Measurements from ENCODE around the gene ZC3HAV1.

The ZC3HAV1 gene

GRCh38 chr7:139046143-139046542 lies 63.4 kb downstream of the ZC3HAV1 start:
- H3K36me3 ChIP-seq (ENCODE audit: insufficient read depth, low read depth, low read length): peaks cover 33% of the 10 kb centered on the region
- no peaks in the 10 kb centered on the region for H3K9me3 ChIP-seq (ENCODE audit: insufficient read depth, low read depth, low read length)

GRCh38 chr7:139044813-139045794 lies 64.4 kb downstream of the ZC3HAV1 start:
- Histone ChIP-seq H3K27me3 (ENCODE audit: insufficient read depth, low read length) (no peaks in the 10 kb centered on the region), H3K4me1 (ENCODE audit: insufficient read depth, low read length) (no peaks in the 10 kb centered on the region), H3K27ac (ENCODE audit: low read length) (no peak overlapping the region), H3K36me3 (ENCODE audit: insufficient read depth, low read depth, low read length) (peaks cover 29% of the 10 kb centered on the region), H3K9ac (ENCODE audit: low read depth, low read length) (no peak overlapping the region), H3K9me3 (ENCODE audit: insufficient read depth, low read depth, low read length) (no peaks in the 10 kb centered on the region), H3K4me3 (ENCODE audit: low read length) (no peak overlapping the region)

More at GRCh38 chr7:139046143-139046542, 63.4 kb downstream of the ZC3HAV1 start:
- Histone ChIP-seq H3K9ac (ENCODE audit: low read depth, low read length) (no peak overlapping the region), H3K27ac (ENCODE audit: low read length) (no peak overlapping the region), H3K27me3 (ENCODE audit: insufficient read depth, low read length) (no peaks in the 10 kb centered on the region), H3K4me3 (ENCODE audit: low read length) (no peak overlapping the region), H3K4me1 (ENCODE audit: insufficient read depth, low read length) (no peaks in the 10 kb centered on the region)

- Histone ChIP-seq H3K27ac (ENCODE audit: low read length) (no peak overlapping the region), H3K9me3 (ENCODE audit: insufficient read depth, low read depth, low read length) (no peaks in the 10 kb centered on the region), H3K36me3 (ENCODE audit: insufficient read depth, low read depth, low read length) (peaks cover 20% of the 10 kb centered on the region), H3K9ac (ENCODE audit: low read depth, low read length) (no peak overlapping the region), H3K4me1 (ENCODE audit: insufficient read depth, low read length) (no peaks in the 10 kb centered on the region), H3K27me3 (ENCODE audit: insufficient read depth, low read length) (no peaks in the 10 kb centered on the region), H3K4me3 (ENCODE audit: low read length) (no peak overlapping the region)
Observed at GRCh38 chr7:139043823-139044812, 65.4 kb downstream of the ZC3HAV1 start.

DNA sequence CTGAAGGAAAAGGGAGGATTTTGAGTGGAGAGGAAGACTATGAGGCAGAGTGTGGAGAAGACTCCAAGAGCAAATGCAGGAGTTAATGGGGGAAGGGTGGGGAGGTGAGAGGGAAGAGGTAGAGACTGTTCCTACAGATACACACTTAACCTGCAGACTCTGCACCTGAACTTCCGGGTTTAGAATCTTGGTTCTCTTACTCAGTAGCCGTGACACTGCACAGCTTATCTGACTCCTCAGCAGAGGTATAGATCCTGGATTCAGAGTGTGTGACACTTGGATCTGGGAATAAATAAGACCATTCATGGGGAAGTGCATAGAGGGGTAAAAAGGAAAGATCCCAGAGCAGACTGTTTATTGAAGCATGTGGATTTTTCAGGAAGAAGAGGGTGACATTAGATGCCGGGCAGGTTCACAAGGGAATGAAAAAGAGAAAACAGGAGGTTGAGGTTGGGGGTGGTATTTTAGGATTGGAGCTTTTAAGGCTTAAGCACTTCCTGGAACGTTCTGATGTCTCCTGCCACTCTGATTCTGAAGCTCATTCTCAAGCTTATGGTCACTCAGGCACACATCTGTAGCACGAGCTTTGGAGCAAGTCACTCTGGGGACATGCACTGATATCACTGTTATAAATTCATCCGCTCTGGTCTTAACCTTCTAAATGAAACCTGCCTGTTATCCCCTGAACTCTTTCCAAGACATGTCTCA lies 68.0 kb downstream of the ZC3HAV1 start:
- Histone ChIP-seq H3K4me3 (ENCODE audit: low read length) (no peak overlapping the region), H3K27ac (ENCODE audit: low read length) (no peak overlapping the region), H3K9ac (ENCODE audit: low read depth, low read length) (no peak overlapping the region), H3K27me3 (ENCODE audit: insufficient read depth, low read length) (peaks cover 7% of the 10 kb centered on the region; the same call in 1 of the 2 replicates), H3K36me3 (ENCODE audit: insufficient read depth, low read depth, low read length) (peaks cover 10% of the 10 kb centered on the region; the same call in 1 of the 2 replicates), H3K4me1 (ENCODE audit: insufficient read depth, low read length) (peaks cover 11% of the 10 kb centered on the region; the same call in 1 of the 2 replicates), H3K9me3 (ENCODE audit: insufficient read depth, low read depth, low read length) (no peaks in the 10 kb centered on the region)

GRCh38 chr7:139038691-139039090 lies 70.8 kb downstream of the ZC3HAV1 start:
- H3K4me1 ChIP-seq (ENCODE audit: insufficient read depth, low read length): peaks cover 11% of the 10 kb centered on the region; the same call in 1 of the 2 replicates
- H3K27me3 ChIP-seq (ENCODE audit: insufficient read depth, low read length): peaks cover 12% of the 10 kb centered on the region
- no peaks in the 10 kb centered on the region for H3K9me3 ChIP-seq (ENCODE audit: insufficient read depth, low read depth, low read length)
- H3K4me3 ChIP-seq (ENCODE audit: low read length): no peak overlapping the region
- peaks cover 4% of the 10 kb centered on the region; the same call in 1 of the 2 replicates for H3K36me3 ChIP-seq (ENCODE audit: insufficient read depth, low read depth, low read length)
- no peak overlapping the region for H3K9ac ChIP-seq (ENCODE audit: low read depth, low read length)
- no peak overlapping the region for H3K27ac ChIP-seq (ENCODE audit: low read length)

GRCh38 chr7:139036901-139037300 lies 72.6 kb downstream of the ZC3HAV1 start:
- Histone ChIP-seq H3K36me3 (ENCODE audit: insufficient read depth, low read depth, low read length) (peaks cover 19% of the 10 kb centered on the region), H3K27me3 (ENCODE audit: insufficient read depth, low read length) (peaks cover 12% of the 10 kb centered on the region), H3K9ac (ENCODE audit: low read depth, low read length) (no peak overlapping the region), H3K27ac (ENCODE audit: low read length) (no peak overlapping the region), H3K9me3 (ENCODE audit: insufficient read depth, low read depth, low read length) (no peaks in the 10 kb centered on the region), H3K4me1 (ENCODE audit: insufficient read depth, low read length) (peaks cover 11% of the 10 kb centered on the region; the same call in 1 of the 2 replicates), H3K4me3 (ENCODE audit: low read length) (no peak overlapping the region)

DNA sequence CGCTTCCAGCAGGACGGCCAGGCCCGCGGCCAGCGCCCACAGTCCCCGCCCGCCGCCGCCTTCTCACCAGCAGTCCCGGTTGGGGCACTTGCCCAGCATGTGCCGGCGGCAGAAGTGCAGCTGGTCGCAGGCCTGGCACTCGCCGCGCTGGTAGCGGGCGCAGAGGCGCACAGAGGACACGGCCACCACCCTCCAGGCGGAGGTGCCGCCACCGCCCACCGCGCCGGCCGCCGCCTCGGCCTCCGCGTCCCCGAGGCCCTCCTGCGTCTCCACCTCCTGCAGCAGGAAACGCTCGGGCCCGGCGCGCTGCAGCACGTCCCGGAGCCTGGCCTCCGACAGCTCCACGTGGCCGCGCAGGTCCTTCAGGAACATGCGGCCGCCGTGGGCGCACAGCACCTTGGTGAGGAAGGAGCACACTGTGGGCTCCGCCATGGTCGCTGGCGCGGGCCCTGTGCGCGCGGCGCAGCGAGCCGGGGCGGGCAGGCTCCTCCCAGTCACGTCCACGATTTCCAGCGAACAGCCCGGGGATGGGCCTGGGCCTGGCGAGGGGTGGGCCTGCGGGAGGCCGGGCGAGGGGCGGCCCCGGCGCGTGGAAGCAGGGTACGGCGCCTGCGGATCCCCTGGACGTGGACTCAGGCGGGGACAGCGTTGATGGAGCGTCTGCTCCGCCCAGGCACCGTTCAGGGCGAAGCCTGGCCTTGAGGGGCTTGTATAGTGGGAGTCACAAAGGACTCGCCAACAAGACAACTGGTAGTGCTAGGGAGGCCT lies 73.8 kb downstream of the ZC3HAV1 start, which contains the start of gene ZC3HAV1L:
ZC3HAV1L (minus strand) TSS at position 457 of the 768 bp plus-strand sequence; CDS start at position 432, 25 bp downstream.
- Histone ChIP-seq H3K9me3 (ENCODE audit: insufficient read depth, low read depth, low read length) (no peaks in the 10 kb centered on the region), H3K4me1 (ENCODE audit: insufficient read depth, low read length) (peaks cover 11% of the 10 kb centered on the region; the same call in 1 of the 2 replicates), H3K4me3 (ENCODE audit: low read length) (peak within 1 kb of the TSS; percentile 79), H3K9ac (ENCODE audit: low read depth, low read length) (peak within 1 kb of the TSS; percentile 82; the same call in 1 of the 2 replicates), H3K27me3 (ENCODE audit: insufficient read depth, low read length) (peaks cover 12% of the 10 kb centered on the region), H3K27ac (ENCODE audit: low read length) (no peak within 1 kb of the TSS), H3K36me3 (ENCODE audit: insufficient read depth, low read depth, low read length) (peaks cover 24% of the 10 kb centered on the region)

GRCh38 chr7:139034855-139035585 lies 74.5 kb downstream of the ZC3HAV1 start:
- Histone ChIP-seq H3K4me3 (ENCODE audit: low read length) (peak overlapping the region; percentile 79), H3K9ac (ENCODE audit: low read depth, low read length) (peak overlapping the region; percentile 82; the same call in 1 of the 2 replicates), H3K27ac (ENCODE audit: low read length) (no peak overlapping the region), H3K9me3 (ENCODE audit: insufficient read depth, low read depth, low read length) (no peaks in the 10 kb centered on the region), H3K4me1 (ENCODE audit: insufficient read depth, low read length) (peaks cover 11% of the 10 kb centered on the region; the same call in 1 of the 2 replicates), H3K27me3 (ENCODE audit: insufficient read depth, low read length) (peaks cover 12% of the 10 kb centered on the region), H3K36me3 (ENCODE audit: insufficient read depth, low read depth, low read length) (peaks cover 26% of the 10 kb centered on the region)

DNA sequence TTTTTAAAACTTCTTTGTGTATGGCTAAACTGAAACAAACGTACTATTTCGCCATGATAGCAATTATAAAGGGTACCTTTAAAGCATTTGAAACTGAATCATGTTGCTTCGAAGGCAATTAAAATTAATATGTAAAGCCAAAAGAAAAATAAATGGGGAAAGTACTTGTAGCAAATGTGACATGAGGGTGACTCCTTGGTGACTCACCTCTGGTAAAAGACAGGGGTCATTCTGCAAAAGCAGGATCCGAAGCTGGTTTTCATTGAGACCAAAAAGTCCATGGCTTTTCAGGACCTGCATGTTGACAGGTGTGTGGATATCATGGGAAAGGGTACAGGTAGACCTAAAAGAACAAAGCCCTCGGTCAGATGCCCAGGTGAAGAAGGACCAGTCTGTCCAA lies 75.2 kb downstream of the ZC3HAV1 start:
- H3K36me3 ChIP-seq (ENCODE audit: insufficient read depth, low read depth, low read length): peaks cover 33% of the 10 kb centered on the region

More for the DNA sequence above, 75.2 kb downstream of the ZC3HAV1 start:
- Histone ChIP-seq H3K27me3 (ENCODE audit: insufficient read depth, low read length) (peaks cover 12% of the 10 kb centered on the region), H3K9ac (ENCODE audit: low read depth, low read length) (no peak overlapping the region), H3K9me3 (ENCODE audit: insufficient read depth, low read depth, low read length) (no peaks in the 10 kb centered on the region), H3K27ac (ENCODE audit: low read length) (no peak overlapping the region), H3K4me1 (ENCODE audit: insufficient read depth, low read length) (peaks cover 11% of the 10 kb centered on the region; the same call in 1 of the 2 replicates), H3K4me3 (ENCODE audit: low read length) (peak overlapping the region; percentile 79; the same call in 1 of the 2 replicates)

Data from iPS-20b (cell line).